Measurements from ENCODE around the gene ACTR1A.

- TF ChIP-seq POLR2AphosphoS5 (IDR thresholded peaks at IDR 0.05) (no peak), CTCF (IDR thresholded peaks at IDR 0.05) (no peak)
Observed at GRCh38 chr10:102485093-102485784, 17.3 kb downstream of the ACTR1A start.
